Activated CD4-positive, CD25-positive, alpha-beta regulatory T cell treated with anti-CD3 and anti-CD28 coated beads, Interleukin-2, amount 50 U/mL, for 16 hours (primary cell): ENCODE measurements around the gene SET.

Experiments used
- DNase-seq: peaks from one replicate; pipeline ENCODE4 v3.0.0-alpha.2; 2020; ENCODE audit warnings: low read depth, low spot score

The SET gene

GRCh38 chr9:128729302-128729701 lies 40.3 kb downstream of the SET start:
- no peak for DNase-seq

GRCh38 chr9:128729766-128730517 lies 40.9 kb downstream of the SET start:
- no peak for DNase-seq

GRCh38 chr9:128731093-128731492 lies 42.1 kb downstream of the SET start:
- no peak for DNase-seq

GRCh38 chr9:128731691-128732090 lies 42.7 kb downstream of the SET start:
- DNase-seq, result no peak

- no peak for DNase-seq
These were observed 43.6 kb downstream of the SET start for GRCh38 chr9:128732576-128732975.

- DNase-seq, result no peak
These were observed 44.2 kb downstream of the SET start for GRCh38 chr9:128733256-128733655.

- no peak for DNase-seq
These were observed 46.4 kb downstream of the SET start for GRCh38 chr9:128735373-128735772.

- DNase-seq, result no peak
These were observed 53.4 kb downstream of the SET start for GRCh38 chr9:128742401-128742800.

GRCh38 chr9:128743421-128743820 lies 54.4 kb downstream of the SET start:
- DNase-seq, result no peak
